ENCODE results near the gene CDH5. TPM values are rescaled to one million over a fixed set of nuclear protein-coding genes. Genes with fewer than 3 reads are reported as not detected.
"Not testable (repeated sequence)": the region's sequence is repeated elsewhere in the genome, so short reads cannot be mapped to it uniquely, and the experiment has no call there.

The CDH5 gene
- total RNA-seq, 2 donors from 2014 or later, result 10.4 to 15.8 TPM

DNA sequence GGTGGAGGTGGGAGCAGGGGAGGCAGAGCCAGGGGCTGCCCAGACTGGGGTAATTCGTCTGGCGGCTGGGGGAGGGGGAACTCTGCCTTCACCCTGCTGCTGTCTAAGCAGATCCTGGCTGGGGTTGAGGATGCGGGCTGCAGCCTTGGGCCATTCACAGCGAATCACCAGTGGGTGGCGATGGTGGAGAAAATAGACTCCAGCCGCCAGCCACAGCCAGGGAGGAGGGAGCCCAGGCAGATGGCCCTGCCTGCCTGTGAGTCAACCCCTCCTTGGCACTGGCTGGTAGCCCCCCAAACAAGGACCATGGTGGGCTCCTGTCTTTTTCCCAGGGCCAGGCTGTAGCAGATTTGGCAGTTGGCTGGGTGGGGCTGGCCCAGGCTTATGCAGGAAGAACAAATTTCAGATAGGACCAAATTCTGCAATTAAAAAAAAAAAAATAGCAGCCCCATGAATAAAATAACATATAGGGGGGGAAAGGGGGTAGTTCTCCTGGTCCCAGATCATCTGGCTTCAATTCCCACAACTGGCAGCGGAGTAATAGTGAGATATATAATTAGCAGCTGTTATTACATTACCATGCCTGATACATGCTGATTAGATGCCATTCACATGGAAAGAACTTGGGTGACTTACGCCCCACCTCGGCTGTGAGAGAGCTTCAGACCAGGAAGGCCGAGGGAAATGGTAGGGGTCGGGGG is 41.5 kb upstream of the CDH5 start:
- Histone ChIP-seq H3K36me3 (replicated peaks in 1 of 2; ENCODE audit: insufficient read depth in 1 of 2, low read depth in 2 of 2) (no peaks in the 10 kb centered on the region), H3K27me3 (no peaks in the 10 kb centered on the region), H3K4me1 (peaks cover 17% of the 10 kb centered on the region), H3K9me3 (no peaks in the 10 kb centered on the region), H3K4me3 (no peak overlapping the region), H3K27ac (no peak overlapping the region)
- DNase-seq (no peak), ATAC-seq (no peak)
- TF ChIP-seq CTCF (IDR thresholded peaks at IDR 0.05), result no peak
- TF ChIP-seq POLR2A (IDR thresholded peaks at IDR 0.05), result no peak
- intact Hi-C loops (cut with DNase I), result no loop called here
- 79 to 90% methylated on average over 11 of the region's 11 CpGs for WGBS, 2 donors

- 64 to 70% methylated on average over 7 to 8 of the region's 8 CpGs for WGBS, 2 donors
- TF ChIP-seq CTCF (IDR thresholded peaks at IDR 0.05) (no peak), POLR2A (IDR thresholded peaks at IDR 0.05) (no peak)
- no peak for ATAC-seq
- H3K27ac ChIP-seq, result no peak overlapping the region
- no peak for DNase-seq
- H3K36me3 ChIP-seq (replicated peaks in 1 of 2; ENCODE audit: insufficient read depth in 1 of 2, low read depth in 2 of 2), result no peaks in the 10 kb centered on the region
- intact Hi-C loops (cut with DNase I), result no loop called here
- H3K9me3 ChIP-seq, result no peaks in the 10 kb centered on the region
- H3K4me1 ChIP-seq, result peaks cover 17% of the 10 kb centered on the region
- no peak overlapping the region for H3K4me3 ChIP-seq
- H3K27me3 ChIP-seq, result no peaks in the 10 kb centered on the region
Observed at GRCh38 chr16:66325717-66326376, 40.6 kb upstream of the CDH5 start.

DNA sequence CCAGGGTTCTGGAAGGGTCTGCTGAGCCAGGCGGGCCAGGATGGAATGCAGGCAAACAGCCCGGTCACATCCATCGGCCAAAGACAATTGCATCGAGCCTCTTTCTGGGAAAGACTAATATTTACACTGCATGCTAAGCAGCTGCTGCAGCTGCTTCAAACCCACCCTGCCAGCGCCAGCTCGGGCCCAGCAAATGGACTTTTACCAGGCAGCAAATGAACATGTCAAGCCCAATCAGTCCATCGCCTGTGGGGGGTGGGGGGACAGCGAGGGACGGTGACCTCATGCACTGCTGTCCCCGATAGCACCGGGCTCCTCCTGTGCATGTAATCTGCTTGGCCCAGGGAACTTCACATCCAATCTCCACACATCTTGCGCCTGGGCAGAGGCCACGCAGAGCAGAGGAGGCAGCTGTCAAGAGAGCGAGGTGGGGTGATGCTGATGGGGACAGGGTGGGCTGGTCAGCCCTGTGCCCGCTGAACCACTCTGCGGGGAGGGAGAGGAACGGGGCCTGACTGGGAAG is 39.4 kb upstream of the CDH5 start:
- intact Hi-C loops (cut with DNase I), result no loop called here
- 30 to 79% methylated on average over 6 to 17 of the region's 17 CpGs for WGBS, 2 donors
- peak; percentile 51 to 77 (median 67) for DNase-seq
- TF ChIP-seq POLR2A (IDR thresholded peaks at IDR 0.05) (no peak), CTCF (IDR thresholded peaks at IDR 0.05) (no peak)
- peak overlapping the region in 1 of 4 donors; percentile 1 for H3K27ac ChIP-seq
- no peaks in the 10 kb centered on the region for H3K36me3 ChIP-seq (replicated peaks in 1 of 2; ENCODE audit: insufficient read depth in 1 of 2, low read depth in 2 of 2)
- H3K9me3 ChIP-seq, result no peaks in the 10 kb centered on the region
- H3K4me1 ChIP-seq, result peaks cover 17% of the 10 kb centered on the region
- no peaks in the 10 kb centered on the region for H3K27me3 ChIP-seq
- ATAC-seq, result peak; percentile 74
- H3K4me3 ChIP-seq, result no peak overlapping the region

DNA sequence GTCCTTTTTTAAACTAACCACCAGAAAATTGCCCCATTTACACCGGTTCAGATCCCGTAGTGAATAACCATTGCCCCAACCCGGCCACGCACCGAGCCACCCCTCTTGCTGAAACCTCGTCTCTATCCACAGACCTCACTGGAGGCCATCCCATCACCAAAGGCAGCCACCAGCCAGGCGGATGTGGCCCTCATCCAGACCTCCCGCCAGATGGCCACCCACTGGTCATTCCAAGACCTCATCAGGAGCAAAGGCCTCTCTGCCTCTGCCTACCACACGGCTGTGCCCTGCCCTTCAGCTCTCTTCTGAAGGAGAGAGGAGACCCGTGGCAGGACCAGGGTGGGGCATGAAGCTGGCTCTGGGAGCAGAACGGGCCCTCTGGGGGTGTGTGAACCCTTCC is 38.2 kb upstream of the CDH5 start:
- 91% methylated on average over 8 to 11 of the region's 11 CpGs for WGBS, 2 donors
- DNase-seq (no peak), ATAC-seq (no peak)
- no peaks in the 10 kb centered on the region for H3K9me3 ChIP-seq
- H3K4me3 ChIP-seq, result no peak overlapping the region
- H3K36me3 ChIP-seq (replicated peaks in 1 of 2; ENCODE audit: insufficient read depth in 1 of 2, low read depth in 2 of 2), result no peaks in the 10 kb centered on the region
- no peak overlapping the region for H3K27ac ChIP-seq
- no peaks in the 10 kb centered on the region for H3K27me3 ChIP-seq
- intact Hi-C loops (cut with DNase I), result no loop called here
- peaks cover 17% of the 10 kb centered on the region for H3K4me1 ChIP-seq
- TF ChIP-seq CTCF (IDR thresholded peaks at IDR 0.05) (no peak), POLR2A (IDR thresholded peaks at IDR 0.05) (no peak)

DNA sequence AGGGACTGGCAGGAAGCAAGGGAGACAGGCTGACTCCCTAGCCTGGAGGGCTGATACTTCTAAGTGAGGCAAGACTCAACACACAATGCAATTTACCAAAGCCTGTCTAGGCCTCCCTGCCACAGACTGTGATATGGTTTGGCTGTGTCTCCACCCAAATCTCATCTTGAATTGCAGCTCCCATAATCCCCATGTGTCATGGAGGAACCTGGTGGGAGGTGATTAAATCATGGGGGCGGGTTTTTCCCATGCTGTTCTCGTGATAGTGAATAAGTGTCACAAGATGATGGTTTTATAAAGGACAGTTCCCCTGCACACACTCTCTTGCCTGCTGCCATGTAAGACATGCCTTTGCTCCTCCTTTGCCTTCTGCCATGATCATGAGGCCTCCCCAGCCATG is 35.0 kb upstream of the CDH5 start:
- peaks cover 14% of the 10 kb centered on the region for H3K4me1 ChIP-seq
- H3K27ac ChIP-seq; H3K9me3 ChIP-seq; H3K27me3 ChIP-seq; intact Hi-C loops (cut with DNase I); H3K4me3 ChIP-seq; DNase-seq; ATAC-seq; H3K36me3 ChIP-seq (replicated peaks in 1 of 2; ENCODE audit: insufficient read depth in 1 of 2, low read depth in 2 of 2): not testable (repeated sequence)
- 94 to 100% methylated on average over 2 of the region's 2 CpGs for WGBS, 2 donors

All from body of pancreas (tissue), 4 donors.